Left cardiac atrium (tissue), 4 donors: ENCODE measurements around the gene MPPED1. TPM values are rescaled to one million over a fixed set of nuclear protein-coding genes. Genes with fewer than 3 reads are reported as not detected.

ENCODE experiments used
- ATAC-seq, 2 donors: fragments of 200-7000 bp; cut with Tn5 transposase; one replicate each; pipeline ENCODE4 v1.9.1; 2020; ENCODE audit warnings: mild to moderate bottlenecking in 2 of 2, moderate library complexity in 2 of 2
- DNase-seq: peaks from one replicate; pipeline ENCODE4 v3.0.0-alpha.2; 2020
- intact Hi-C, 2 donors: fragments of 100-400 bp; cut with DNase I; formaldehyde crosslinking; loops; one replicate each; pipeline versions ENCODE4 v1.14.1 to v1.15.1; 2022 to 2023
- total RNA-seq, 2 donors: library from RNA; stranded (reverse); fragmentation: NEBNext Ultra II Directional; extraction: Animal tissue kit (Norgen Biotek cat#: 25700); gene quantifications; one replicate each; pipeline ENCODE4 v1.2.1, GENCODE V29; 2021
- donor health status: DM: no; HTN: yes; CAD: no.
- donor health status: DM: no; HTN: yes; CAD: no; lungs with severe emphysema.
- donor health status: DM: yes; HTN: yes; CAD: no.
- donor health status: Dilated cardiomyopathy.

Gene MPPED1
- total RNA-seq, 2 donors from 2014 or later, result 0.12 TPM; not detected in 1

DNA sequence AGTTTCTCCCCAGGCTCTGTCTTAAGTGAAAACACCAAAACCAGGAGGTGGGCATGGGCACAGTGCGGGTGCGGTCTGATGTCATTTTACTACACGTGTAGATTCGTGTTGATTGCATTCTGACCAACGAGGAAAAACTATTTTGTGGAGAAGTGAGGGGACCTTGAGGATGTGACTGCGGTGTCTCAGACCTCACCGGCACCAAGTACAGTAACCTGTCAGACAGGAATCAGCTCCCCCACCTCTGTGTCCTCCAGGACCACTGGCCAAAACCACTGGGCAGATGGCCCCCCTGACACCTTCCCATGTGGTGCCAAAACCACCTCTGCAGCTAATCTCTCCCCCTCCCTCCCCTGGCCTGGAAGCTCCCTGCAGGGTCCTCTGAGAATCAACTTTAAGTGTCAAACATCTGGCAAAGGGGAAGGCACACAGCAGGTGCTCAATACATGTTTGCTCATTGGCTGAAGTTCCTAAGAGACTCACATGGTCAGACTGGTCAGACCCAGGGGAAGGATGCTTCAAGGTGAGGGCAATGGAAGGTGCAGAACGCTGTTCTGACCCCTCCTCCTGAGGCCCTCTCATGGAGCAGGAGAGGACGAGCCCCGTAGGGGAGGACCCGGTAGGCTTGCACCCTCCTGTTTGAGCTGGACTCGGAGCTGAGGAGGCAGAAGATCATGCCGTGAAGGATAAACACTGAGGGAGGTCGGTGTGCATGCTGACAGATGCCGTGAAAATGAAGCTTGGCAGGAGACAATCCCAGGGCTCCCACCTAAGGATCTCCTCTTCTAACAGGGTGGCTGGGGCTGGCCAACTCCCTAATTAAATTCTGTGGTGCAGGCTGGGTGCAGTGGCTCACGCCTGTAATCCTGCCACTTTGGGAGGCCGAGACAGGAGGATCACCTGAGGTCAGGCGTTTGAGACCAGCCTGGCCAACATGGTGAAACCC is 129.9 kb downstream of the MPPED1 start:
- ATAC-seq (no peak), DNase-seq (no peak)
- intact Hi-C loops, result no loop called here

DNA sequence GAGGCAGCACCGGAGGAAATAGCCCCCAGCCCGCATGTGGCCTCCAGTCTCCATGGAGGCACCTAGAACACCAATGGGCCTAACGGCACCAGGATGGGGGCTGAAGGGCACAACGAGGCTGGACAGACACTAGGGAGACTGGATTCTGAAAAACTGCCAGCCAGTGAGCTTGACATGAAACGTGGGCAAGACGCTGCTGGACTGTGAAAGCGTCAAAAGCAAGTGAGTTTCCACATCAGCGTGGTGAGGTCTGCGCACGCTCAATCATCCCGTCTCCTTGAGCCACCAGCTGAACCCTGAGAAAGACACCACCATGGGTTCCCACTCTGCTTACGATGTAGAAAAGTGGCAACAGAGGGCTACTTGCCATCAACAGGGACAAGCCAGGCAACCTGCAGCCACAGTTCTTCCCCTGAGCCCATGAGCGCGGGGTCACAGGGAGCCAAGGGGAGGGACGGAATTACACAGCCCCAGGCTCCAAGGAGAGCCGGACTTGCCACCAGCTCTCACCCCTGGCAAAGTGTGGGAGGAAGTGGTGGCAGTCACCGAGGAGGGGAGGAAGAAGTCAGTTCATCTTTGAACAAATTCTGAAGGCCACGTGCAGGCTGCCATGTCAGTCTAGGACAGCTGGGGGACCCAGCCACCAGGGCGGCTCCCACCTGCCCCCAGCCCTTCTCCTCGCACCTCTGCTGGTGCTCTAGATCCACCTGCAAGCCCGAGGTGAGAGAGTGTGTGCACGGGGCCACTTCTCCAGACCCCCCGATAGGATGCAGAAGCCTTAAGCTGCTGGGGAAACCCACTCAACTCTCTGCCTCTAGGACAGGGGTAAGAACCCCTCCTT is 131.1 kb downstream of the MPPED1 start:
- DNase-seq (no peak), ATAC-seq (no peak)
- intact Hi-C loops, result no loop called here

- DNase-seq (no peak), ATAC-seq (no peak)
- intact Hi-C loops, result no loop called here
Observed at GRCh38 chr22:43543522-43544288, 131.9 kb downstream of the MPPED1 start.

DNA sequence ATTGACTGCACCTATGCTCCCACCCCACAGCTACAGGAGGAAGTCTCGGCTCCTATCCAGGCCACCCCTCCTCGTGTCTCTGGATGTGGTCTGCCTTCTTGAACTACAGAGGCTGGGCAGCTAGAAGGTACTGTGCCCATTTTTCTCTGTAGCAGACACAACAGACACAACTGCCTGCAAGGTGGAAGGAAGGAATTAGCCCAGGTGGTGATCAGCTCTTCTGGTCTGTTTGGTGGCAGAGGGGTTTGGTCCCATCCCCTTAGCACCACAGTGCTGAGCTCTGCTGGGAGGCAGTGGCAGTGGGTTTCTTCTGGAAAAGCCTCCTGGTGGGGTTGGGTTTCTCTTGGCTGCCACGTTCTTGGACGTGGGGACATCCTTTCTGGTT is 132.5 kb downstream of the MPPED1 start:
- ATAC-seq (no peak), DNase-seq (no peak)
- intact Hi-C loops, result no loop called here

- DNase-seq, result no peak
- intact Hi-C loops, result no loop called here
Observed at GRCh38 chr22:43546186-43546585, 134.4 kb downstream of the MPPED1 start.

GRCh38 chr22:43550024-43550620 is 138.3 kb downstream of the MPPED1 start:
- DNase-seq, result no peak
- no peak for ATAC-seq
- intact Hi-C loops, result no loop called here

More at GRCh38 chr22:43546186-43546585, 134.4 kb downstream of the MPPED1 start:
- ATAC-seq, result no peak

DNA sequence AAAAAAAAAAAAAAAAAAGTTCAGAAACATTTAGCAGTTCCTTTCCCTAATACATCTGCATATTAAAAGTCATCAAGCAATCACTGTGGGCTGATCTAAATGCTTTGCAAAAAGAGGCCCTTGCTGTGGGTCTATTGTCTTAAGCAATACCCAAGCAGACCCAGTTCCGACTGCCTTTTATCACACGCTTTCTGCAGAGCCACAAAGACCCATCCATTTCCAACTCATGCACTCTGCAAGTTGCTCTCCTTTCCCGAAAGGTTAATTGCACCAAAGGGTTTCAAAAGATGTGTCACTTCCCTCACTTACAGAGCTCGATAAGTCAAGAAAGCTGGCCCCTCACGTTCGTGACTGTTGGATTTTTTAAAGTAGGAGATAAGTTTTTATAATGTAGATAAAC is 138.9 kb downstream of the MPPED1 start:
- intact Hi-C loops, result no loop called here
- ATAC-seq (no peak), DNase-seq (no peak)

GRCh38 chr22:43553451-43554258 is 141.8 kb downstream of the MPPED1 start:
- intact Hi-C loops, result no loop called here
- ATAC-seq (no peak), DNase-seq (no peak)

DNA sequence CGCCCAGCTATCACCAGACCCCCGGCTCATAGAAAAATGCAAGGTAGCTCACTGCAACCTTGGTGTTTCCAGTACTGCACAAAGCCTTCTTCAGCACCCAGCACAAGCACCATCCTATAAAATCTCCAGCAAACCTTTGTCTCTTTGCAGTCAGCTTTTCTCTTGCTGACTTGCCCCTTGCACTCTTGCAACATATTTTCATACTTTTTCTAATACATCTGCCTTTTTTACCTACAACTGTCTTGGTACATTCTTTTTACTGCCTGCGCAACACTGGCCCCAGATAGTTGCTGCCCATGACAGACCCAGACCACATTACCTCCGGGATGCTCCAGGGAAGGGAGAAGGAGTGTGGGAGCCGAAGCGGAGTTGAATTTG is 142.4 kb downstream of the MPPED1 start:
- intact Hi-C loops, result no loop called here
- no peak for DNase-seq
- no peak for ATAC-seq

- intact Hi-C loops, result no loop called here
- no peak for DNase-seq
- no peak for ATAC-seq
Observed at GRCh38 chr22:43554694-43555365, 143.0 kb downstream of the MPPED1 start.

- ATAC-seq (no peak), DNase-seq (no peak)
- intact Hi-C loops, result no loop called here
Observed at GRCh38 chr22:43555561-43556515, 144.0 kb downstream of the MPPED1 start.

Other genes with a start within 250 kb of the MPPED1 start
- gene TTLL12, start 224.9 kb upstream of the MPPED1 start, total RNA-seq, result 10 to 100 TPM in 1 of 2 donors, 1 to 10 TPM in 1; 9.3 to 10.3 TPM
- gene SCUBE1, start 68.6 kb upstream of the MPPED1 start, total RNA-seq, result 1 to 10 TPM in 1 of 2 donors, under 1 TPM in 1; 0.97 to 3.3 TPM